AG09309 (cell line): ENCODE data around the gene ANXA5.

ENCODE experiments used
- DNase-seq: peaks from one replicate; pipeline ENCODE4 v3.0.0-alpha.2; 2010; ENCODE audit warnings: low read depth
- H3K4me3 ChIP-seq: 2 replicates; pipeline ENCODE4 v1.5.1; 2011; ENCODE audit warnings: mild to moderate bottlenecking, low read depth, low read length, moderate library complexity; ENCODE audit not compliant: control insufficient read depth
- TF ChIP-seq, protein P1 (sequence below): IDR thresholded peaks from 2 replicates; pipeline ENCODE4 v1.5.1; 2011; ENCODE audit warnings: mild to moderate bottlenecking, low read depth, low read length, inconsistent platforms; ENCODE audit not compliant: insufficient read depth, control insufficient read depth; ENCODE audit errors: missing control alignments

Gene ANXA5

DNA sequence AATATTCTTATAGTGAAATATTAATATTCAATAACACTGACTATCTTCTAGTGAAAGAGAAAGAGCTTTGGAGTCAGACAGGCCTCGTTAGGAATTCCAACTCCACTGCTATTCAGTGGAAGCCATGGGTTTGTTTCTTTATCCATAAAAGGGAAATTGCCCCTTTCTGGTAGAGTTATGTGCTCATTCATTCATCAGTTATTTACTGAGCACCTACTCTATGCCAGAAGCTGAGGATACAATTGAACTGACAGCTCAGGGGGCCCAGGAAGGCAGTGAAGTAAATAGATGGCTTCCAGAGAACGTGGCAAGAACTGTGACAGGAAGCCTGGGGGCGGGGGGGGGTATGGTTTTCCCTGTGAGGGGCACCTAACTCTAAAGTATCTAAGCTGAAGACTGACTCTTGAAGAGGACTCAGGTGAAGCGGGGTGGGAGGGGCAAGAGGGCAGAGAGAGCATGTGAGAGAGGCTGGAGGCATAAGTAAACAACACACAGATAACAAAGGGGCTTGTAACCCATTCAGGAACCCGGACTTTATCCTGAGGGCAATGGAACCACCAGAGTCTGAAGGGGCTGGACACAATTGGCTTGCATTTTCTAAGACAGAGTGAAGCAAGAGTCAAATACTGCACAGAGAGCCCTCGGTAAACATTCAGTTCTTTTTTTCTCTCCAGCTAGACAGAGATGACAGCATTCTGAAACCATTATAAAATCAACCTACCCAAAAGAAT is 20.3 kb downstream of the ANXA5 start:
- no peak overlapping the region for H3K4me3 ChIP-seq
- no peak for DNase-seq
- TF ChIP-seq, protein P1, sequence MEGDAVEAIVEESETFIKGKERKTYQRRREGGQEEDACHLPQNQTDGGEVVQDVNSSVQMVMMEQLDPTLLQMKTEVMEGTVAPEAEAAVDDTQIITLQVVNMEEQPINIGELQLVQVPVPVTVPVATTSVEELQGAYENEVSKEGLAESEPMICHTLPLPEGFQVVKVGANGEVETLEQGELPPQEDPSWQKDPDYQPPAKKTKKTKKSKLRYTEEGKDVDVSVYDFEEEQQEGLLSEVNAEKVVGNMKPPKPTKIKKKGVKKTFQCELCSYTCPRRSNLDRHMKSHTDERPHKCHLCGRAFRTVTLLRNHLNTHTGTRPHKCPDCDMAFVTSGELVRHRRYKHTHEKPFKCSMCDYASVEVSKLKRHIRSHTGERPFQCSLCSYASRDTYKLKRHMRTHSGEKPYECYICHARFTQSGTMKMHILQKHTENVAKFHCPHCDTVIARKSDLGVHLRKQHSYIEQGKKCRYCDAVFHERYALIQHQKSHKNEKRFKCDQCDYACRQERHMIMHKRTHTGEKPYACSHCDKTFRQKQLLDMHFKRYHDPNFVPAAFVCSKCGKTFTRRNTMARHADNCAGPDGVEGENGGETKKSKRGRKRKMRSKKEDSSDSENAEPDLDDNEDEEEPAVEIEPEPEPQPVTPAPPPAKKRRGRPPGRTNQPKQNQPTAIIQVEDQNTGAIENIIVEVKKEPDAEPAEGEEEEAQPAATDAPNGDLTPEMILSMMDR = no peak

DNA sequence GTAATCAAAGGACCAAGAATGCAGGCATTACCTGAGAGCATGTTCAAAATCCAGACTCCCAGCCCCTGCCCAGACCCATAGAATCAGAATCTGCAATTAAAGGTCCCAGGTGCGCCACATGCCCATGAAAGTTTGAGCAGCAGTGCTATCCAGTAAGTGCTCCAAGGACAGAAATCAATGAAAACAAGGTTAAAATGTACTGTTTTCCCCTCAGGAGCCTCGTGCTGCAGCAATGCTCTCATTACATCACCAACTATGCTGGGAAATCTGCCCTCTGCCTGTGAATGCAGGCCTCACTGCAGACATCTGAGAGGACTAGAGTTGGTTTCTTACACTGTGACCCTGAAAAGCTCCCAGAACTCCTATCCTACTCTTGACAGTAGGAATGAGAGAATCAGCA is 21.1 kb downstream of the ANXA5 start:
- DNase-seq = no peak
- no peak overlapping the region for H3K4me3 ChIP-seq
- TF ChIP-seq, protein P1 = peak; percentile 39

DNA sequence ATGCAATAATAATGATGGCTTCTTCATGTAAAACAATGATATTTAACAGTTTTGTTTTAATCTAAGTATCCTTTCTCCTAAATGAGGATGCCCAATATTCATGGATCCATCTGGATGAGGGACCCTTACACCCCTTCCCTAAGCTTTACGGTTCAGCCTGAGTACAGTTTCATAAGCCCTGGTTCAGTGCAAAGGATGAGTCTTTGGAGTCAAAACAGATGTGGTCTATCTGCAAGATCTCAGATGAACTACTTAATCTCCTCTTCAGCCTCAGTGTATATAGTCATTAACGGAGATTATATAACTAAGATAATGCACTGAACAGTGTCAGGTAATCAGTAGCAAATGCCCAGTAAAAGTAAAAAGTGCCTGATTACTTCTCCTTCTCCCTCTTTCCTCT is 22.1 kb downstream of the ANXA5 start:
- no peak overlapping the region for H3K4me3 ChIP-seq
- TF ChIP-seq, protein P1 = no peak
- DNase-seq = no peak

DNA sequence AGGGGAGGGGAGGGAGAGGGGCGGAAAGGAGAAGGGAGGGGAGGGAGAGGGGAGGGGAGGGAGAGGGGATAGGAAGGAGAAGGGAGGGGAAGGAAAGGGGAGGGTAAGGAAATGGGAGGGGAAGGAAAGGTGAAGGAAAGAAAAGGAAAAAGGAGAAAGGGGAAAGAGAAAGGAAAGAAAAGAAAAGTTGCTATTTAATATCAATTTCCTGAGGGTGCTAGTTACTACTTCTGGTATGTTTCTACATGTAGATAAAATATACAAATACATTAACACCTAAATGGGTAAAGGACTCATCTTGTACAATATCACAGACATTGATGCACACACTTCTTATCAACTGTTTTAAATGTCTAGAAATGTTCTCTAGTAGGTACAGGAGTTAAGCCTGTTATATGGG is 22.6 kb downstream of the ANXA5 start:
- no peak for DNase-seq
- no peak overlapping the region for H3K4me3 ChIP-seq
- TF ChIP-seq, protein P1 = no peak

DNA sequence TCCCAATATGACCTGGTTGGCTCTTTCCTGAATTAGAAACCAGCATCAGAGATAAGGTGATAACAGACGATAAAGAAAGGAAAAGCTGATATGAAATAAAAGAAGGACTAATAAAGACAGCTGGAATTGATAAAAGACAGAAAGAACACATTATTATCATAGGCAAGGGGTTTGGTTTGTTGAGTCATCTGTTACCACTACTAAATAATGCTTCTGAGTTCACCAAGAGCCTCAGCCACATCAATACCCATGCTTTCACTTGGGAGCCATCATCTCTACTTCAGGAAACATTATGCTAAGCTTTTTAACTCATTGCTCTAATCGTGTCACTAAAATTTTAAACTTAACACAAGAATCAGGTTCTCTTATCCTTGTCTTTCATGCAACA is 27.6 kb downstream of the ANXA5 start:
- TF ChIP-seq, protein P1 = no peak
- no peak for DNase-seq
- no peak overlapping the region for H3K4me3 ChIP-seq

DNA sequence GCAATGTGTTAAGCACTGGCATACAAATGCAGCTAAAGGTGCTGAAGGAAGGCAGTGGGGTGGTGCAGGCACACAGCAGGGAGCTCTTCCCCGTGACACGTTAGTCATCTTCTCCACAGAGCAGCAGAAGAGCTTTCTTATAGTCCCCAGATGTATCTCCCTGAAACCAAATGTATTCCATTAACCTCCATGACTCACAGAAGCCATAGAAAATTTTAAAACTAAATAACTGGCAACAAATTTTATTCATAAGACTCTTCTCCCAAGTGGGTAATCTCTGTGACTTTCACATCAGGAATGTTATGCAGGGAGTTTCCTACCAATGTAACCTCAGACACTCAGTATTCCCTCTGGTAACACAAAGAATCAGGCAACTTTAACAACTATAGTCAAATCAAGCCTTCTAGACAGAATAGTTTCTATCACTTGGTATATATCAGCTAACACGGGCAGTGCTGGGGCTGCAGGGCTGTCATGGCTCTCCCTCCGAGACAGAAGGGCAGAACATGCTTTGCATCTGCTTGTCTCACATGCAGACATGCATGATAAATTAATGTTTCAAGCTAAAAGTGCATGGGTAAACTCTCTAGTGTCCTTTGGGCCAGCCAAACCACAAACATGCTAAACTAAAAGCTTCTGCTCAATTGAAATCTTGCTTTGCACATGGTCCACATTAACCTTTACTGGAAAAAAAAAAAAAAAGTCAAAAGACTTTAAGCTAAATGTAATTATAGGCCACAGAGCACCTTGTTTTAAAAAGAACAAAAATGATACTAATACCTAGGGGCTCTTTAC is 28.2 kb downstream of the ANXA5 start:
- peak; percentile 96 for DNase-seq

More for the DNA sequence above, 28.2 kb downstream of the ANXA5 start:
- TF ChIP-seq, protein P1 = no peak
- no peak overlapping the region for H3K4me3 ChIP-seq
